K562 treated with DMSO at 1 percent for 12 hours (cell line): ENCODE data around the gene ZNF230. TPM values are rescaled to one million over a fixed set of nuclear protein-coding genes. Genes with fewer than 3 reads are reported as not detected.

ENCODE experiments used
- total RNA-seq: library from RNA; unstranded; fragments of 300-600 nt; gene quantifications from 2 replicates; pipeline ENCODE4 v1.2.3, GENCODE V29; 2022; ENCODE audit not compliant: insufficient read depth

Gene ZNF230
- 0.56 and 2.2 TPM in 2 replicates for total RNA-seq

GRCh38 chr19:44002566-44003460, at the start of gene ZNF230:
Gene ZNF230 (plus strand): TSS chr19:44002957. CDS start chr19:44007079, 4,122 bp downstream.

GRCh38 chr19:43983912-43984686, 18.7 kb upstream of the ZNF230 start, which contains the start of gene ZNF155:
Gene ZNF155 (plus strand): TSS chr19:43984188. CDS start chr19:43988544, 4,356 bp downstream.

GRCh38 chr19:44025217-44025936, 22.6 kb downstream of the ZNF230 start, which contains the start of gene ZNF222:
Gene ZNF222 (plus strand): TSS chr19:44025379. CDS start chr19:44025437, 58 bp downstream.

GRCh38 chr19:44051650-44052402, 49.1 kb downstream of the ZNF230 start, which contains the start of gene ZNF223:
Gene ZNF223 (plus strand): TSS chr19:44052036. CDS start chr19:44055177, 3,141 bp downstream.

Other genes starting within 250 kb of the ZNF230 start
- gene SMG9, start 248.0 kb upstream of the ZNF230 start, total RNA-seq = 24.8 and 38.4 TPM in 2 replicates
- 8.2 and 11.0 TPM in 2 replicates for gene KCNN4, start 222.0 kb upstream of the ZNF230 start, total RNA-seq
- 1.4 TPM in 1 of 2 replicates, not detected in the other for gene LYPD5, start 200.5 kb upstream of the ZNF230 start, total RNA-seq
- 1.5 and 5.6 TPM in 2 replicates for gene ZNF283, start 175.6 kb upstream of the ZNF230 start, total RNA-seq
- 1.1 and 1.2 TPM in 2 replicates for gene ZNF404, start 119.0 kb upstream of the ZNF230 start, total RNA-seq
- 1.6 and 7.4 TPM in 2 replicates for gene ZNF45, start 67.7 kb upstream of the ZNF230 start, total RNA-seq
- gene ZNF221, start 51.7 kb upstream of the ZNF230 start, total RNA-seq = 0.60 TPM in 1 of 2 replicates, not detected in the other
- gene ZNF155, start 18.8 kb upstream of the ZNF230 start, total RNA-seq = not detected in 2 replicates
- 2.0 and 4.9 TPM in 2 replicates for gene ZNF222, start 22.4 kb downstream of the ZNF230 start, total RNA-seq
- 1.2 and 2.3 TPM in 2 replicates for gene ZNF223, start 49.1 kb downstream of the ZNF230 start, total RNA-seq
- gene ZNF284, start 69.2 kb downstream of the ZNF230 start, total RNA-seq = 0.31 TPM in 1 of 2 replicates, not detected in the other
- 5.7 and 7.4 TPM in 2 replicates for gene ZNF224, start 91.4 kb downstream of the ZNF230 start, total RNA-seq
- gene ZNF225, start 110.4 kb downstream of the ZNF230 start, total RNA-seq = 0.86 and 1.3 TPM in 2 replicates
- gene ZNF234, start 138.6 kb downstream of the ZNF230 start, total RNA-seq = 0.16 and 1.4 TPM in 2 replicates
- 8.9 and 15.3 TPM in 2 replicates for gene ZNF226, start 162.1 kb downstream of the ZNF230 start, total RNA-seq
- gene ZNF227, start 209.6 kb downstream of the ZNF230 start, total RNA-seq = 2.8 and 13.8 TPM in 2 replicates